Esophagus squamous epithelium (tissue), 5 donors: ENCODE data around the gene SOX11. TPM values are rescaled to one million over a fixed set of nuclear protein-coding genes. Genes with fewer than 3 reads are reported as not detected.
A peak's percentile ranks its signal among the peaks of the same experiment; 100 is the strongest.

Source experiments
- DNase-seq: peaks from one replicate; lab custom pipeline; 2025; lab: John Stamatoyannopoulos, UW
- H3K27ac ChIP-seq, 4 donors: fragments of 200-600 bp; sonication (generic); one replicate each; pipeline ENCODE4 v1.5.1; 2016 to 2019; ENCODE audit warnings: mild to moderate bottlenecking in 1 of 4
- H3K27me3 ChIP-seq, 4 donors: fragments of 200-600 bp; sonication (generic); 1 replicate in 3 of 4; 2 replicates in 1 of 4; pipeline versions ENCODE4 v1.5.1 to v1.6.0; 2017 to 2021; ENCODE audit warnings: antibody characterized with exemption in 1 of 4
- H3K36me3 ChIP-seq, 3 donors: fragments of 200-600 bp; sonication (generic); one replicate each; pipeline ENCODE4 v1.5.1; 2016 to 2019
- H3K4me1 ChIP-seq, 3 donors: fragments of 200-600 bp; sonication (generic); one replicate each; pipeline ENCODE4 v1.5.1; 2017 to 2019
- H3K4me3 ChIP-seq, 4 donors: fragments of 200-600 bp; sonication (generic); 1 replicate in 3 of 4; 2 replicates in 1 of 4; pipeline ENCODE4 v1.5.1; 2016 to 2019; ENCODE audit warnings: mild to moderate bottlenecking in 2 of 4, moderate library complexity in 1 of 4
- H3K9me3 ChIP-seq, 3 donors: fragments of 200-600 bp; sonication (generic); one replicate each; pipeline ENCODE4 v1.5.1; 2016 to 2019
- POLR2A ChIP-seq, 4 donors: fragments of 450-650 bp; IDR thresholded peaks; one replicate each; pipeline ENCODE4 v1.6.1; 2017; ENCODE audit warnings: antibody characterized with exemption in 4 of 4, mild to moderate bottlenecking in 4 of 4, moderate library complexity in 3 of 4
- WGBS, 2 donors: methylation state at CpG; one replicate each; pipeline ENCODE4 v1.1.5; 2018; 5-methylcytosine and 5-hydroxymethylcytosine counted together
- intact Hi-C: fragments of 100-400 bp; cut with DNase I; formaldehyde crosslinking; loops from one replicate; pipeline ENCODE4 v1.15.0; 2022
- total RNA-seq, 4 donors: library from RNA; depleted of rRNA; stranded (reverse); fragments of >200 nt; gene quantifications; one replicate each; pipeline ENCODE4 v1.1.0, GENCODE V29; 2016
- TF ChIP-seq, protein P1 (sequence below), 6 experiments: fragments of 450-650 bp in 4 of 6; fragments of 200-600 bp in 2 of 6; sonication (generic) in 2 of 6; IDR thresholded peaks; one replicate each; pipeline ENCODE4 v1.5.1; 2016 to 2019; ENCODE audit warnings: antibody characterized with exemption in 6 of 6, mild to moderate bottlenecking in 4 of 6, moderate library complexity in 4 of 6
- donor health status: DM: yes; HTN: yes; CAD: no.

Gene SOX11
- total RNA-seq, 4 donors from 2014 or later = not detected

DNA sequence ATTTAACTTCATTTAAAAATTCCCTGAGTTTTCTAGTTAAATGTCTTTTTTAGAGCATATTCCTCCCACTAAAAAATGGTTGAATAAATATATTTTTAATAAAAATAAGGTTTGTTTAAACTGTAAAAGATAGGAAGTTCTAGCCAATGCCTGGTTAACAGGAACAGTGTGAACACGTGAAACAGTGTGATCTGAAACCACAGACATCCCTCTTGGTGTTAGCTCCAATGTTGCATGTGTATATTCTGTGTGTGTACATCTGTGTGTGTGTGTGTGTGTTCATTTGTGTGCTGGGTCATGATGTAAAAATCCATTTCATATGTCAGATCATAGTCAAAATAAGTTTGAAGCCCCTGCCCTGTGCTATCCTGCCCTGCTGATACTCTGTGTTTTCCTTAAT, 6.1 kb upstream of the SOX11 start:
- Histone ChIP-seq H3K27ac (no peak overlapping the region), H3K36me3 (no peaks in the 10 kb centered on the region), H3K4me1 (peaks cover 0 to 4% (median under 1%) of the 10 kb centered on the region in 3 donors), H3K4me3 (no peak overlapping the region), H3K9me3 (no peaks in the 10 kb centered on the region), H3K27me3 (peaks cover 0 to 71% (median 2%) of the 10 kb centered on the region in 4 donors)
- WGBS, 2 donors = 50 to 61% methylated on average over 1 of the region's 1 CpG
- no peak for DNase-seq
- TF ChIP-seq POLR2A (IDR thresholded peaks at IDR 0.05) = no peak
- TF ChIP-seq, protein P1, sequence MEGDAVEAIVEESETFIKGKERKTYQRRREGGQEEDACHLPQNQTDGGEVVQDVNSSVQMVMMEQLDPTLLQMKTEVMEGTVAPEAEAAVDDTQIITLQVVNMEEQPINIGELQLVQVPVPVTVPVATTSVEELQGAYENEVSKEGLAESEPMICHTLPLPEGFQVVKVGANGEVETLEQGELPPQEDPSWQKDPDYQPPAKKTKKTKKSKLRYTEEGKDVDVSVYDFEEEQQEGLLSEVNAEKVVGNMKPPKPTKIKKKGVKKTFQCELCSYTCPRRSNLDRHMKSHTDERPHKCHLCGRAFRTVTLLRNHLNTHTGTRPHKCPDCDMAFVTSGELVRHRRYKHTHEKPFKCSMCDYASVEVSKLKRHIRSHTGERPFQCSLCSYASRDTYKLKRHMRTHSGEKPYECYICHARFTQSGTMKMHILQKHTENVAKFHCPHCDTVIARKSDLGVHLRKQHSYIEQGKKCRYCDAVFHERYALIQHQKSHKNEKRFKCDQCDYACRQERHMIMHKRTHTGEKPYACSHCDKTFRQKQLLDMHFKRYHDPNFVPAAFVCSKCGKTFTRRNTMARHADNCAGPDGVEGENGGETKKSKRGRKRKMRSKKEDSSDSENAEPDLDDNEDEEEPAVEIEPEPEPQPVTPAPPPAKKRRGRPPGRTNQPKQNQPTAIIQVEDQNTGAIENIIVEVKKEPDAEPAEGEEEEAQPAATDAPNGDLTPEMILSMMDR (IDR thresholded peaks at IDR 0.05) = no peak
- intact Hi-C loops = no loop called here

DNA sequence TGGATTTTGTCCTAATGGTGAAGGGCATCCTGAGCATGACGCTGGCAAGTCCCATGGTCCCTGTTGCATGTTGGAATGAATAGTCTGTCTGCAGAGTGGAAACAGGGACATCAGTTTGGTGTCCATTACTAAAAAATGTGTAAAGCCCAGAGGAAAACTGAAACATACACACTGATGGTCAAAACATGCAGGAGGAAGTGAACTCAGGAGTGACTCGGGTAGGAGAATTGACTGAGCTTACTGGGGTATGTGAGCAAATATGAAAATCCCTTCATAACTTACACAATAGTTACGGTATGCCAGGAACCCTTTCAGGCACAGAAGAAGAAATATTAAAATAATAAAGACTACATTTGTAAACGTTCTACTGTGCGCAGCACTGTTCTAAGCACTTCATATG, 5.6 kb upstream of the SOX11 start:
- no peak overlapping the region for H3K4me3 ChIP-seq
- DNase-seq = no peak
- no peaks in the 10 kb centered on the region for H3K9me3 ChIP-seq
- peaks cover 0 to 75% (median 2%) of the 10 kb centered on the region in 4 donors for H3K27me3 ChIP-seq
- H3K4me1 ChIP-seq = peaks cover 0 to 8% (median 4%) of the 10 kb centered on the region in 3 donors
- TF ChIP-seq, protein P1 (IDR thresholded peaks at IDR 0.05) = no peak
- no peak for TF ChIP-seq POLR2A (IDR thresholded peaks at IDR 0.05)
- 48 to 49% methylated on average over 5 of the region's 5 CpGs for WGBS, 2 donors
- intact Hi-C loops = no loop called here
- no peak overlapping the region for H3K27ac ChIP-seq
- no peaks in the 10 kb centered on the region for H3K36me3 ChIP-seq

DNA sequence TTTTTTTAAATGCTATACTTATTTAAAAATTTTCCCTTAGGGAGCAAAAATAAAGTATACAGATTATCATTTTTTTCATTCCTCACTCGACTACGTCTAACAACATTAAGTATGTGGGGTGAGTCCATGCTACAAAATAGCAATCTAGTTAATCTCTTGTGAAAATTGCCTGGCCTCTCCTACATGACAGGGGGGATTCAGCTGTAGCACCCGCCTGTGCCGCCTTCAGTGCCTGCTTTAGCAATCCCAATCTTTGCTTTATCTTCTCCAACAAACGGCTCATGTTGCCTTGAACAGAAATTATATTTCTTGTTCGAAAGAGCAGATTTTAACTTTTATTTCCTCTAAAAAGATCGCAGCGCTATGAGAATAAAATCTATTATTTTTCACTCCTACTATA, 2.4 kb upstream of the SOX11 start:
- Histone ChIP-seq H3K4me3 (no peak overlapping the region), H3K27ac (no peak overlapping the region), H3K9me3 (no peaks in the 10 kb centered on the region), H3K36me3 (no peaks in the 10 kb centered on the region), H3K27me3 (peaks cover 3 to 94% (median 17%) of the 10 kb centered on the region in 4 donors), H3K4me1 (peaks cover 7 to 34% (median 10%) of the 10 kb centered on the region in 3 donors)
- no peak for DNase-seq
- TF ChIP-seq, protein P1 (IDR thresholded peaks at IDR 0.05) = no peak
- TF ChIP-seq POLR2A (IDR thresholded peaks at IDR 0.05) = no peak
- WGBS, 2 donors = 73 to 81% methylated on average over 8 of the region's 8 CpGs
- intact Hi-C loops = no loop called here

DNA sequence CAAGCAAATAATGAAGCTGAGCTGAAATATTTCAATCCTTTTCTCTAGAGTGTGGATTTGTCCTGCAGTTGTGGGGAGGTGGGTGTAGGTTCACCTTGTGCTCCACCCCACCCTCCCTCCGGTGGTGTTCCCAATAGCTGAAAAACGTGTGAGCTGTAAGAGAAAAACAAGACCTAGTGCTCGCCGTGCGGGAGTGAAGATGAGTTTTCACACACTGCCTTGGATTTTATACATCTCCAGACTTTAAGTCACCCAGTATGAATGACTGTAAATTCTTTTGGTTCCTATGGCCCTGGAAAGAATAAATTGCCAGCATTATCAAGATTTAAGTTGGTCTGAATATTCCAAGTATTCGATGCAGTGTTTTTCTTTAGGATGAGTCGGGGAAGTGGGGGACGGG, 1.9 kb upstream of the SOX11 start:
- no peaks in the 10 kb centered on the region for H3K36me3 ChIP-seq
- H3K4me3 ChIP-seq = no peak overlapping the region
- H3K9me3 ChIP-seq = no peaks in the 10 kb centered on the region
- H3K4me1 ChIP-seq = peaks cover 7 to 34% (median 10%) of the 10 kb centered on the region in 3 donors
- no peak overlapping the region for H3K27ac ChIP-seq
- WGBS, 2 donors = 47 to 61% methylated on average over 6 to 8 of the region's 8 CpGs
- intact Hi-C loops = no loop called here
- peaks cover 3 to 96% (median 20%) of the 10 kb centered on the region in 4 donors for H3K27me3 ChIP-seq
- TF ChIP-seq, protein P1 (IDR thresholded peaks at IDR 0.05) = no peak
- TF ChIP-seq POLR2A (IDR thresholded peaks at IDR 0.05) = no peak
- no peak for DNase-seq

DNA sequence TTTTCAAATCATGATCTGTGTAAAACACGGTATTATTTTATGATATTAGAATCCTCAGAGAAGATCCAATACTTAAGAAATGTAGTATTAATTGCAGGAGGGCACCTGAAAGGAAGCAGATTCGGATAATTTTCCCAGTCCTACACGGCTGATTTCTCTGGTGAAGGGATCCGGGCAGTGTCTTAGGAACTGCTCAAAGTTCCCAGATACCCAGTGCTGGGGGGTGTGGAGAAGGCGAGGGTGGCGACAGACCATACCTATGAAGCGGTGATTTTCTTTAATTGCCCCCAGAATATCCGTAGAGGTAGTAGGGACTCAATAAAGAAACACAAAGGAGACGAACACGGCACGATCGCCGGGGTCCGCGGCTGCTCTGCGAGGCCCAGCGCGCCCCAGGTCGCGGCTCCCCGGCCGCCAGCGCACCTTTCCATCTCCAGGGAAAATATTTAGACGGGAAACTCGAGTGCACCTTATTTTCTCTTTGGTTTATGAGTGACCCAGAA, 1.4 kb upstream of the SOX11 start:
- H3K36me3 ChIP-seq = no peaks in the 10 kb centered on the region
- 9 to 19% methylated on average over 5 to 22 of the region's 25 CpGs for WGBS, 2 donors
- TF ChIP-seq, protein P1 (IDR thresholded peaks at IDR 0.05) = no peak
- no peak for TF ChIP-seq POLR2A (IDR thresholded peaks at IDR 0.05)
- H3K4me1 ChIP-seq = peaks cover 7 to 37% (median 12%) of the 10 kb centered on the region in 3 donors
- no peaks in the 10 kb centered on the region for H3K9me3 ChIP-seq
- peaks cover 3 to 96% (median 22%) of the 10 kb centered on the region in 4 donors for H3K27me3 ChIP-seq
- H3K4me3 ChIP-seq = peak overlapping the region in 3 of 4 donors; percentile 3 to 48 (median 32)
- intact Hi-C loops = no loop called here
- no peak overlapping the region for H3K27ac ChIP-seq
- DNase-seq = no peak
